ENCODE data around the gene HSPA8.

HSPA8 gene

DNA sequence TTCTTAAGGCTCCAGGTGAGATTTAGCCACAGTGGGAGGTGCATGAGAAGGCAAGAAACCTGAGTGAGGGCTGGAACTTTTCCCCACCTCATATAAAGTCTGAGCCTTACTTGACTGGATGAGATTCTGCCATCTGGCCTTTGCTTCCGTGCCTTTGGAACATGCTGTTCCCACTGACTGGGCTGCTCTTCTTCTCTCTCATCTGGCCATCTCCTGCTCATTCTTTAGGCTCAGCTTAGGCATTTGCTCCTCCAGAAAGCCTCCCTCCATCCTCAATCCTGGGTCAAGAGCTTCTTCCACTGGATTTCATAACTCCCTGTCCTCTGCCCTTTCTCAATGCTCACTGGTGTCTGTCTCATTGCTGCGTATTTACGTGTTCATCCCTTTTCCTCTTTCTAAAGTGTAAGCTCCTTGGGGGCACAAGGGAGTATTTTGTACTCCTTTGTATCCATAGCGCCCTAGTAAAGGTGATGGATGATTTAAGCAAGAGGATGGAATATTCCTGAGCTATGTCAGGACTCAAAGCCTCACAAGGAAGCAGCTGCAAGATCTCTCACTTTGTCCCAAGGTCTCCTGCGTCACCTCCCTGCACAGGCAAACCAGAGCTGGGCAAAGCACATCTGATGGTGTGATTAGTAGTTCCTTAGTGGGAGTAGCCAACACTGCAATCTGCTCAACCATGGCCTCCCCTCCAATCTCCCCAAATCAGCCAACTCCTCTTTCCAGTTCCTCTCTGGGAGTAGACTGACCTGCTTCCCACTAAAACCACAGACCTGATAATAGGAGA lies 15.3 kb downstream of the HSPA8 start:
- DNase-seq: no peak

DNA sequence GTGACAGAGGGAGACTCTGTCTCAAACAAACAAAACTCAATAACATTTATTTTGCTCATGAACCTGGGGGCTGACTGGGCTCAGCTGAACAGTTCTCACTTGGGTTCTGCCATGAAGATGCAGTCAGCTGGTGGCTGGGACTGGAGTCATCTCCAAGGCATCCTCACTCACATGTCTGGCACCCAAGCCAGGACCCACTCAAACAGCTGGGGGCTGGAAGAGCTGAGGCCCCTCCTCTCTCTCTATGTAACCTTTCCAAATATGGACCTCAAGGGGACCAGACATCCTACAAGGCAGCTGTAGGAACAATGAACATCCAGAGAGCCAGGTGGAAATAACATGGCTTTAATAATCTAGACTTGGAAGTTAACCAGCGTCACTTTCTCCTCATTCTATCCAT lies 16.8 kb downstream of the HSPA8 start:
- DNase-seq: no peak

DNA sequence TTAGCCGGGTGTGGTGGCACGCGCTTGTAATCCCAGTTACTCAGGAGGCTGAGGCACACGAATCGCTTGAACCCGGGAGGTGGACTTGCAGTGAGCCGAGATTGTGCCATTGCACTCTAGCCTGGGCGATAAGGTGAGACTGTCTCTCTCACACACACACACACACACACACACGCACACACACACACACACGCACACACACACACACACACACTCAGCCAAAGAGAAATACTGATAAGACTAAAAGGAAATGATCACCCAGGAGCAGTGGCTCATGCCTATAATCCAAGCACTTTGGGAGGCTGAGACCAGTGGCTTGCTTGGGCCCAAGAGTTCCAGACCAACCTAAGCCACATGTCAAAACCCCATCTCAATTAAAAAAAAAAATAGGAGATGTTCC lies 20.8 kb downstream of the HSPA8 start:
- no peak for DNase-seq

DNA sequence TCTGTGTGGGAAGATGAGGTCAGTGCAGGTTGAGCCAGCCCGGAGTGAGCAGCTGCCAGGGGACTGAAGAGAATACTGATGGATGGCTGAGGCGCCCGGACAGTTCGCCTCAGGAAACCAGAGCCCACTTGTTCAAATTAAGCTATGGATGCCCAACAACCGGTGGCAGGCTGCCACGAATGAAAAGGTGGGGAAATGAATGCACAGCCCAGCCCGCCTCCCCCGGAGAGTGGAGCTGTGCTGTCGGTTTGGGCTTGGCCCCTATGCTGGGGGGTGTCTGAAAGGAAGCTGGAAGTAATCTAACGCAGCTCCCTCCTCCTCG lies 21.9 kb downstream of the HSPA8 start:
- DNase-seq: no peak

DNA sequence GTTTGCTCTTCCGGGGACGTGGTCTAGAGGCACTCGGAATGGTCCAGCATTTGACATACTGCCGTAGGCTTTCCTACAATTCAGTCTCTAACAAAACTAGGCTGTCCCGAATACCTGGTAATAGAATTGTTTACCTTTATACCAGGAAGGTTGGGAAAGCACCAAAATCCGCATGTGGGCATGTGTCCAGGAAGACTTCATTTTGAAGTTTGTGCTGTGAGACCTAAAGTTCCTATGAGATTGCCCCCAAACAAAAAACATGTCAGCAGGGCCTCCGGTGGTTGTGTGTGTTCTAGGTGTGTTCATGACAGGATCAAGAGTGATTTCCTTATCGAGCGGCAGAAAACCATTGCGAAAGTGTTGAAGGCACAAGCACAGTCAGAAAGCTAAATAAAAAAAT lies 26.1 kb downstream of the HSPA8 start:
- DNase-seq: no peak

DNA sequence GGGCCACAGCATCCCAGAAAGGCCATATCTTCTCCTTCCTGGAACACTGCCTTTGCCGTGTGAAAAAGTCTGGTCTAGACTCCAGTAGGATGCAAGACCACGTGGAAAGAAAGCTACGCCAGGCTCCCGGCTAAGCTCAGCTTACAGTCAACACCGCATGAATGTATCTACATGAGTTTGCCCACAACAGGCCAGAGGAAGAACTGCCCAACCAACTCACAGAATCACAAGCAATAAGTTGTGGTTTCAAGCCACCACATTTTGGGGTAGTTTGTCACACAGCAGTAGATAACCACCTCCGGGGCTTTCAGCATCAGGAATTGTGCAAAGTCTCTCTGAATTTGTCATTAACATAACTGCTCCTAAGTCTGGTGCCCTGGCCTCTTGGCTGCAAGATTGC lies 27.3 kb downstream of the HSPA8 start:
- no peak for DNase-seq

DNA sequence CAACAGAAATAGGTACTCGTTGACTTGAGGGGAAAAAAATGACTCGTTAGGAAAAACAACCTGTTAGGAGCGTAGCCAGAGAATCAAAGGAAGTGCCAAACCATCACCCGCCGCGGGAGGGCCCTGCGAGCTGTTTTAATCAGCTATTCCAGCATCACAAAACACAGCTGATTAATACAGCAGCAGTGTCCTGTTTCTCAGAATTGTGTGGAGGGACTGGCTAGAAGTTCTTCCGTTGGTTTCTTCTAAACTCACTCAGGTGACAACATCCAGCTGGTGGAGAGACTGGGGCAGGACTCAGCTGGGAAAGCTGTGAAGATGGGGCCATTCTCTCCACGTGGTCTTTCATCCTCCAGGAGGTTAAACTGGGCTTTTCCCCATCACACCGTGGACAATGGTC lies 28.0 kb downstream of the HSPA8 start:
- DNase-seq: no peak

DNA sequence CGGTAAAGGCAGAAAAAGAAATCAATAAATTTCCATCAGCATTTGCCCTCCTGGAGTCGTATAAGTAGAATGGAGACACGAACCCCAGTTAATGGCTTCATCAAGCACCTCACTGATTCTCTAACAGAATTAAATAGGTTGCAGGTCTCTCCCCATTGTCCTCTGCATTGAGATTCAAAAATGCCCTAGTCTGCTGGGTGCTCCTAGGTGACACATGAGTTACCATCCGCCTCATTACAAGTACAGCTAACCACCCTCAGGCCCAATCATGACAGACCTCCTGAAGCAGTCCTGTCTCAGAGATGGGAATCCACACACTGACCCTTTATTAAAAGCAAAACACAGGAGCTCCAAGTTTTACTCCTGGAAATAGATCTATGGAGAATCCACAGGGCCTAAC lies 31.4 kb downstream of the HSPA8 start:
- DNase-seq: no peak

DNA sequence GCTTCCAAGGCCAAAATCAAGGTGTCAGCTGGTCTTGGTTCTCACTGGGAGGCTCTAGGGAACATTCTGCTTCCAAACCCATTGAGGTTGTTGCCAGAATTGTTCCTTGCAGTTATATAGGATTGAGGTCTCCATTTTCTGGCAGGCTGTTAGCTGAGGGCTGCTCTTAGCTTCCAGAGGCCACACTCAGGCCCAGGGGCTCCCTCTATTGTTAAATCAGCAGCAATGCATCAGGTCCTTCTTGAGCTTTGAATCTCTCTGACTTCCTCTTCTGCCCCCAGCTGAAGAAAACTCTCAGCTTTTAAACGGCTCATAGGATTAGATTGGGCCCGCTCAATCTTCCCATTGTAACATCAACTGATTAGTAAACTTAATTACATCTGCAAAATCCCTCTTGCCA lies 41.0 kb downstream of the HSPA8 start:
- peak; percentile 41 for DNase-seq

DNA sequence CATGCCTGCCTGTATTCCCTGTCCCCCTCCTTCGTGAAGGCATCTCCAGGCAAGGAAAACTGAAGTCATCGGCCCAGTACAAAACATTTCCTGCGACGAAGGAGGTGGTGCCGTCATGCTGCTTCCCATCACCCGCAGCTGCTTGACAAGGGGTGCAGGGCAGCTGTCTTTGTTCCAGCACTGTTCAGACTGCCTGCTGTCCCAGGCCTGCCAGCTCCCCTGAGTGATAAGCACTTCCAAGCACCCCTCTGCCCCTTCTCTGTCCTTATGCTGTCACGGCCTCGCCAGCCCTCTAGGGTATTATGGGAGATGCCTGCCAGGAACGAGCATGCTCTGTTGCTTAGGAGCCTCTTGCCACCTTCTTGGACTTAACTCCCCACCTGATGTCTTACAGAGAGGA lies 43.2 kb downstream of the HSPA8 start:
- no peak for DNase-seq

DNA sequence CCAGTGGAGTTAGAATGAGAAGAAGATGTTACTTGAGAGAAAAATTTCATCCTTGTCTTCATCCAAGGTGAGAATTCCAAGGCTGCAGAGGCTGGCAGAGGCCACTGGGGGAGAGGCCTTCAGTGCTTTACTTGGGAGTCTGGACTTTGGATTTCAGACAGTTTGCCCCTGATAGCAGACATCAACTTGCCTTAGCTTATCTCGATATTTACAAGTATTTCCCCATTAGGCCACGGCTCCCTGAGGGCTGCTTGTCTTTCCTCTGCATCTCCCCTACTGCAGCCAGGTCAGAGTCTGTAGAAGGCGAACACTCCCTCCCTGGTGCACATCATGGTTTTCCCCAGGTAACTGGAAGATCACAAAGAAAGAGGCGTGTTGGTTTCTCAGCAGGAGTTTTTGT lies 50.4 kb downstream of the HSPA8 start:
- DNase-seq: no peak

Measured in NCI-H2029 treated with DMSO at 0.1 percent for 48 hours (cell line).